Transverse colon (tissue), 4 donors: ENCODE data around the gene CDKAL1. TPM values are rescaled to one million over a fixed set of nuclear protein-coding genes. Genes with fewer than 3 reads are reported as not detected.

Experiments
- DNase-seq: peaks from one replicate; pipeline ENCODE4 v3.0.0-alpha.2; 2019
- H3K27ac ChIP-seq, 4 donors: fragments of 200-600 bp; sonication (generic); 2 replicates each; pipeline ENCODE4 v1.5.1; 2016 to 2018; ENCODE audit warnings: inconsistent platforms in 4 of 4
- H3K27me3 ChIP-seq: fragments of 200-600 bp; sonication (generic); 2 replicates; pipeline ENCODE4 v1.5.1; 2017; ENCODE audit warnings: inconsistent platforms
- H3K36me3 ChIP-seq, 4 donors: fragments of 200-600 bp; sonication (generic); 2 replicates each; pipeline ENCODE4 v1.5.1; 2017 to 2019; ENCODE audit warnings: inconsistent platforms in 4 of 4
- H3K4me1 ChIP-seq, 4 donors: fragments of 200-600 bp; sonication (generic); 2 replicates each; pipeline ENCODE4 v1.5.1; 2017 to 2020; ENCODE audit warnings: inconsistent platforms in 4 of 4
- H3K4me3 ChIP-seq, 4 donors: fragments of 200-600 bp; sonication (generic); 1 replicate in 1 of 4; 2 replicates in 3 of 4; pipeline versions ENCODE4 v1.5.1 to v1.6.1; 2017 to 2019; ENCODE audit warnings: inconsistent platforms in 4 of 4
- H3K9me3 ChIP-seq, 2 donors: fragments of 200-600 bp; sonication (generic); 2 replicates each; pipeline ENCODE4 v1.5.1; 2017 to 2019; ENCODE audit warnings: inconsistent platforms in 2 of 2
- CTCF ChIP-seq, 5 experiments: fragments of 200-600 bp in 3 of 5; fragments of 450-650 bp in 2 of 5; sonication (generic) in 3 of 5; IDR thresholded peaks; 1 replicate in 2 of 5; 2 replicates in 3 of 5; pipeline ENCODE4 v1.5.1; 2016 to 2017; ENCODE audit warnings: antibody characterized with exemption in 5 of 5, inconsistent platforms in 3 of 5, mild to moderate bottlenecking in 2 of 5, moderate library complexity in 1 of 5
- EP300 ChIP-seq: sonication (generic); formaldehyde crosslinking; IDR thresholded peaks from one replicate; pipeline ENCODE4 v1.6.1; 2017; ENCODE audit warnings: antibody characterized with exemption, low read depth
- POLR2A ChIP-seq: fragments of 450-650 bp; IDR thresholded peaks from one replicate; pipeline ENCODE4 v1.6.1; 2016; ENCODE audit warnings: antibody characterized with exemption, mild to moderate bottlenecking, moderate library complexity
- POLR2AphosphoS5 ChIP-seq, 3 donors: sonication (generic); formaldehyde crosslinking; IDR thresholded peaks; one replicate each; pipeline ENCODE4 v1.6.1; 2016; ENCODE audit warnings: antibody characterized with exemption in 3 of 3
- WGBS, 2 donors: methylation state at CpG; one replicate each; pipeline ENCODE4 v1.1.5; 2018; ENCODE audit warnings: low coverage in 1 of 2; 5-methylcytosine and 5-hydroxymethylcytosine counted together
- in situ Hi-C, 4 donors: fragments of 200-750 bp; cut with MboI; loops; one replicate each; pipeline versions ENCODE4 v1.15.0 to v1.15.1; 2017; ENCODE audit warnings: low sequenced_read_pairs in 3 of 4, low pct_ligation_motif_present in 1 of 4, low pct_unique_long_range_greater_than_20kb in 1 of 4
- intact Hi-C: fragments of 100-400 bp; cut with DNase I; formaldehyde crosslinking; loops from one replicate; pipeline ENCODE4 v1.15.1; 2023; ENCODE audit warnings: low total_unique reads
- total RNA-seq, 4 donors: library from RNA; depleted of rRNA; stranded (reverse); fragments of >200 nt; gene quantifications; one replicate each; pipeline ENCODE4 v1.1.0, GENCODE V29; 2016

The CDKAL1 gene
- total RNA-seq, 4 donors from 2014 or later: 4.8 to 21.7 (median 12.5) TPM

GRCh38 chr6:20861481-20861880 lies 327.2 kb downstream of the CDKAL1 start:
- WGBS, 2 donors: 100% methylated on average over 1 of the region's 1 CpG; no CpG with 5 or more reads in 1 of the 2 donors
- H3K4me1 ChIP-seq: no peaks in the 10 kb centered on the region

GRCh38 chr6:20866036-20866435 lies 331.8 kb downstream of the CDKAL1 start:
- Histone ChIP-seq H3K9me3 (no peaks in the 10 kb centered on the region), H3K27me3 (no peaks in the 10 kb centered on the region), H3K27ac (no peak overlapping the region), H3K36me3 (no peaks in the 10 kb centered on the region), H3K4me1 (no peaks in the 10 kb centered on the region), H3K4me3 (no peak overlapping the region)
- 77 to 91% methylated on average over 1 of the region's 1 CpG for WGBS, 2 donors
- in situ Hi-C loops: no loop called here
- intact Hi-C loops: no loop called here
- DNase-seq: no peak
- TF ChIP-seq EP300 (no peak), CTCF (IDR thresholded peaks at IDR 0.05) (no peak), POLR2AphosphoS5 (IDR thresholded peaks at IDR 0.05) (no peak), POLR2A (no peak)

More at GRCh38 chr6:20861481-20861880, 327.2 kb downstream of the CDKAL1 start:
- no peaks in the 10 kb centered on the region for H3K27me3 ChIP-seq
- H3K9me3 ChIP-seq: no peaks in the 10 kb centered on the region
- no peak overlapping the region for H3K4me3 ChIP-seq
- intact Hi-C loops: no loop called here
- TF ChIP-seq POLR2A (no peak), EP300 (no peak), CTCF (IDR thresholded peaks at IDR 0.05) (no peak), POLR2AphosphoS5 (IDR thresholded peaks at IDR 0.05) (no peak)
- in situ Hi-C loops: no loop called here
- H3K36me3 ChIP-seq: no peaks in the 10 kb centered on the region
- no peak for DNase-seq
- H3K27ac ChIP-seq: no peak overlapping the region

GRCh38 chr6:20866935-20867703 lies 332.9 kb downstream of the CDKAL1 start:
- no peaks in the 10 kb centered on the region for H3K4me1 ChIP-seq
- intact Hi-C loops (no loop called here), in situ Hi-C loops (no loop called here)
- WGBS, 2 donors: 83 to 87% methylated on average over 7 of the region's 7 CpGs
- H3K27ac ChIP-seq: no peak overlapping the region
- no peaks in the 10 kb centered on the region for H3K27me3 ChIP-seq
- no peak for TF ChIP-seq CTCF (IDR thresholded peaks at IDR 0.05)
- no peak for TF ChIP-seq POLR2A
- TF ChIP-seq POLR2AphosphoS5 (IDR thresholded peaks at IDR 0.05): no peak
- no peak for TF ChIP-seq EP300
- no peaks in the 10 kb centered on the region for H3K36me3 ChIP-seq
- H3K9me3 ChIP-seq: no peaks in the 10 kb centered on the region
- H3K4me3 ChIP-seq: no peak overlapping the region
- no peak for DNase-seq

GRCh38 chr6:20868397-20869096 lies 334.3 kb downstream of the CDKAL1 start:
- no peaks in the 10 kb centered on the region for H3K27me3 ChIP-seq
- TF ChIP-seq POLR2A (no peak), CTCF (IDR thresholded peaks at IDR 0.05) (no peak), POLR2AphosphoS5 (IDR thresholded peaks at IDR 0.05) (no peak), EP300 (no peak)
- intact Hi-C loops (no loop called here), in situ Hi-C loops (no loop called here)
- 91 to 94% methylated on average over 9 of the region's 9 CpGs for WGBS, 2 donors
- no peaks in the 10 kb centered on the region for H3K36me3 ChIP-seq
- H3K27ac ChIP-seq: no peak overlapping the region
- no peak for DNase-seq
- no peak overlapping the region for H3K4me3 ChIP-seq
- H3K4me1 ChIP-seq: no peaks in the 10 kb centered on the region
- no peaks in the 10 kb centered on the region for H3K9me3 ChIP-seq
